Natural killer cell (primary cell): ENCODE data around the gene CTIF. TPM values are rescaled to one million over a fixed set of nuclear protein-coding genes. Genes with fewer than 3 reads are reported as not detected.

Source experiments
- ATAC-seq, 3 donors: fragments of 150-1000 bp in 2 of 3; fragments of 200-7000 bp in 1 of 3; cut with Tn5 transposase; 1 replicate in 1 of 3; 2 replicates in 2 of 3; pipeline ENCODE4 v1.10.0; 2021; ENCODE audit warnings: mild to moderate bottlenecking in 2 of 3, moderate library complexity in 2 of 3
- DNase-seq, 2 donors: peaks; one replicate each; pipeline versions ENCODE4 v3.0.0 to v3.0.0-alpha.2; 2013 to 2021; ENCODE audit warnings: mixed read lengths in 1 of 2
- H3K27ac ChIP-seq: one replicate; pipeline ENCODE4 v1.5.1; 2013; ENCODE audit warnings: mild to moderate bottlenecking, low read length
- H3K27me3 ChIP-seq: one replicate; pipeline ENCODE4 v1.6.1; 2013; ENCODE audit warnings: low read length; ENCODE audit not compliant: control insufficient read depth, insufficient read depth
- H3K36me3 ChIP-seq: one replicate; pipeline ENCODE4 v1.6.1; 2013; ENCODE audit warnings: low read length; ENCODE audit not compliant: control insufficient read depth, insufficient read depth
- H3K4me1 ChIP-seq: one replicate; pipeline ENCODE4 v1.6.1; 2013; ENCODE audit warnings: low read length; ENCODE audit not compliant: control insufficient read depth, insufficient read depth
- H3K4me3 ChIP-seq: one replicate; pipeline ENCODE4 v1.5.1; 2013; ENCODE audit warnings: low read length
- H3K9me3 ChIP-seq: one replicate; pipeline ENCODE4 v1.6.1; 2013; ENCODE audit warnings: low read length; ENCODE audit not compliant: control insufficient read depth, insufficient read depth
- H3K27ac Mint-ChIP-seq, 2 donors: one replicate each; pipeline ENCODE4 v1.8.0; 2022; ENCODE audit warnings: mild to moderate bottlenecking in 2 of 2, mixed read lengths in 2 of 2, moderate library complexity in 1 of 2
- H3K27me3 Mint-ChIP-seq, 2 donors: one replicate each; pipeline ENCODE4 v1.8.0; 2022; ENCODE audit warnings: low read depth in 2 of 2, mixed read lengths in 2 of 2
- H3K36me3 Mint-ChIP-seq: one replicate; pipeline ENCODE4 v1.8.0; 2022; ENCODE audit warnings: mixed read lengths
- H3K4me1 Mint-ChIP-seq, 2 donors: one replicate each; pipeline ENCODE4 v1.8.0; 2022; ENCODE audit warnings: mixed read lengths in 2 of 2
- H3K4me3 Mint-ChIP-seq: one replicate; pipeline ENCODE4 v1.8.0; 2022; ENCODE audit warnings: mild to moderate bottlenecking, moderate library complexity, mixed read lengths
- H3K9me3 Mint-ChIP-seq, 2 donors: one replicate each; pipeline ENCODE4 v1.8.0; 2022; ENCODE audit warnings: mixed read lengths in 2 of 2
- CTCF ChIP-seq: fragments of 200-600 bp; IDR thresholded peaks from one replicate; pipeline ENCODE4 v1.8.0; 2022; ENCODE audit warnings: antibody characterized with exemption
- WGBS: methylation state at CpG from one replicate; pipeline ENCODE4 v1.1.7; 2013; ENCODE audit warnings: missing lambda C conversion rate; ENCODE audit not compliant: insufficient coverage; 5-methylcytosine and 5-hydroxymethylcytosine counted together
- intact Hi-C: fragments of 100-400 bp; cut with micrococcal nuclease; formaldehyde crosslinking; loops from one replicate; pipeline ENCODE4 v1.14.2; 2022
- total RNA-seq, 4 donors: library from RNA; stranded (reverse); fragments of 120-200 nt in 1 of 4; gene quantifications; one replicate each; pipeline versions ENCODE4 v1.2.3 to v1.2.4, GENCODE V29; 2013 to 2022

Gene CTIF
- total RNA-seq, 3 donors from 2014 or later (not counting 1 experiment from before 2014, with no cell fraction given): 6.9 to 10.2 (median 8.2) TPM

GRCh38 chr18:48894799-48895346, 356.0 kb downstream of the CTIF start:
- peaks cover 28 to 37% of the 10 kb centered on the region in 2 donors for H3K4me1 Mint-ChIP-seq
- H3K27ac ChIP-seq: no peak overlapping the region
- DNase-seq: no peak

GRCh38 chr18:48896326-48896874, 357.6 kb downstream of the CTIF start:
- Mint-ChIP-seq H3K4me3 (no peak overlapping the region), H3K36me3 (no peaks in the 10 kb centered on the region), H3K27ac (peak overlapping the region; percentile 67 to 82), H3K4me1 (peaks cover 34 to 39% of the 10 kb centered on the region in 2 donors), H3K9me3 (no peaks in the 10 kb centered on the region), H3K27me3 (peaks cover 0 to 3% of the 10 kb centered on the region in 2 donors)
- no peak for ATAC-seq
- no peak for DNase-seq
- Histone ChIP-seq H3K9me3 (no peaks in the 10 kb centered on the region), H3K4me3 (no peak overlapping the region), H3K36me3 (no peaks in the 10 kb centered on the region), H3K4me1 (peaks cover 28% of the 10 kb centered on the region), H3K27me3 (no peaks in the 10 kb centered on the region), H3K27ac (no peak overlapping the region)
- intact Hi-C loops: no loop called here
- no peak for TF ChIP-seq CTCF
- WGBS: 63% methylated on average over 8 of the region's 8 CpGs

More at GRCh38 chr18:48894799-48895346, 356.0 kb downstream of the CTIF start:
- Mint-ChIP-seq H3K27me3 (no peaks in the 10 kb centered on the region), H3K27ac (peak overlapping the region in 1 of 2 donors; percentile 13), H3K4me3 (no peak overlapping the region), H3K36me3 (no peaks in the 10 kb centered on the region), H3K9me3 (no peaks in the 10 kb centered on the region)
- no peak for TF ChIP-seq CTCF
- intact Hi-C loops: no loop called here
- H3K4me3 ChIP-seq: no peak overlapping the region
- ATAC-seq: no peak
- no peaks in the 10 kb centered on the region for H3K27me3 ChIP-seq
- 97% methylated on average over 5 of the region's 5 CpGs for WGBS
- H3K4me1 ChIP-seq: peaks cover 28% of the 10 kb centered on the region
- H3K9me3 ChIP-seq: no peaks in the 10 kb centered on the region
- H3K36me3 ChIP-seq: no peaks in the 10 kb centered on the region

- Histone ChIP-seq H3K4me3 (no peak overlapping the region), H3K27me3 (no peaks in the 10 kb centered on the region), H3K9me3 (no peaks in the 10 kb centered on the region), H3K36me3 (no peaks in the 10 kb centered on the region), H3K27ac (no peak overlapping the region), H3K4me1 (peaks cover 28% of the 10 kb centered on the region)
- peak; percentile 89 to 90 (median 89) for ATAC-seq
- Mint-ChIP-seq H3K36me3 (no peaks in the 10 kb centered on the region), H3K4me3 (no peak overlapping the region), H3K4me1 (peaks cover 34 to 42% of the 10 kb centered on the region in 2 donors), H3K9me3 (no peaks in the 10 kb centered on the region), H3K27ac (peak overlapping the region; percentile 67 to 82), H3K27me3 (peaks cover 0 to 3% of the 10 kb centered on the region in 2 donors)
- intact Hi-C loops: no loop called here
- peak; percentile 32 to 39 for DNase-seq
- no peak for TF ChIP-seq CTCF
- WGBS: 52% methylated on average over 9 of the region's 9 CpGs
Observed at GRCh38 chr18:48896875-48897511, 358.2 kb downstream of the CTIF start.
